ENCODE measurements around the gene SUMO2. TPM values are rescaled to one million over a fixed set of nuclear protein-coding genes. Genes with fewer than 3 reads are reported as not detected.
"Not testable (repeated sequence)": the region's sequence is repeated elsewhere in the genome, so short reads cannot be mapped to it uniquely, and the experiment has no call there.

SUMO2 gene
- total RNA-seq, 1 experiment from 2014 or later, result 193 TPM

GRCh38 chr17:75181608-75182318 is 996 bp downstream of the SUMO2 start:
- no peak for DNase-seq (ENCODE audit: low spot score)

DNA sequence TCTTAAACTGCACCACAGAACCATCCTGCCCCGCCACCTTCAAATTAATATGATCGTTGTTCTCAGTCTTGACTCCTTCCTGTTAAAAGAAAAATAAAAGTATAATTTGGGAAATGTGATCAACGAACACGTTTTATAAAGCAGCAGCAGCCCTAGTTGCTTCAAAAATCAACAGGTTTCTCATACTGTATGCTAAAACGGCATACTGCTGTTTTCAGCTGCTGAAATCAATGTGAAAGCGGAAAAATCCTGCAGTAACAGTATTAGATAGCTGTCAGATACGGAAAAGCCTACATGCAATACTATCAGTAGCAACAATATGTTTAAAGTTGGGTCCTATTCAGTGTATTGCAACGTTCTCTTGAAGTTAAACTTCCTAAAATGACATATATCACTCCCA is 1.6 kb downstream of the SUMO2 start:
- DNase-seq (ENCODE audit: low spot score), result no peak

- no peak for DNase-seq (ENCODE audit: low spot score)
Observed at GRCh38 chr17:75178453-75178852, 4.3 kb downstream of the SUMO2 start.

GRCh38 chr17:75176625-75177024 is 6.1 kb downstream of the SUMO2 start:
- DNase-seq (ENCODE audit: low spot score), result no peak

DNA sequence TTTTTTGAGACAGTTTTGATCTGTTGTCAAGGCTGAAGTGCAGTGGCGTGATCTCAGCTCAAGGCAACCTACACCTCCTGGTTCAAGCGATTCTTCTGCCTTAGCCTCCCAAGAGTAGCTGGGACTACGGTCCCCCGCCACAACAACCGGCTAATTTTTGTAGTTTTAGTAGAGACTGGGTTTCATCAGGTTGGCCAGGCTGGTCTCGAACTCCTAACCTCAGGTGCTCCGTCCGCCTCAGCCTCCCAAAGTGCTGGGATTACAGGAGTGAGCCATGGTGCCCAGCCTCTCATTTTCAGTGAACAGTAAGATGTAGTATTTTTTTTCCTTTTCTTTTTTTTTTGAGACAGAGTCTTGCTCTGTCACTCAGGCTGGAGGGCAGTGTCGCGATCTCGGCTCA is 7.8 kb downstream of the SUMO2 start:
- DNase-seq (ENCODE audit: low spot score), result no peak

GRCh38 chr17:75173526-75173925 is 9.2 kb downstream of the SUMO2 start:
- DNase-seq (ENCODE audit: low spot score), result no peak

GRCh38 chr17:75168998-75169397 is 13.8 kb downstream of the SUMO2 start:
- no peak for DNase-seq (ENCODE audit: low spot score)

DNA sequence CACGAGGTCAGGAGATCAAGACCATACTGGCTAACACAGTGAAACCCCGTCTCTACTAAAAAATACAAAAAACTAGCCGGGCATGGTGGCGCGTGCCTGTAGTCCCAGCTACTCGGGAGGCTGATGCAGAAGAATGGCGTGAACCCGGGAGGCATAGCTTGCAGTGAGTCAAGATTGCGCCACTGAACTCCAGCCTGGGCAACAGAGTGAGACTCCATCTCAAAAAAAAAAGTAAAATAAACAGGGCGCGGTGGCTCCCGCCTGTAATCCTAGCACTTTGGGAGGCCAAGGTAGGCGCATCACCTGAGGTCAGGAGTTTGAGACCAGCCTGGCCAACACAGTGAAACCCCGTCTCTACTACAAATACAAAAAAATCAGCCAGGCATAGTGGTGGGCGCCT is 18.2 kb downstream of the SUMO2 start:
- not testable (repeated sequence) for DNase-seq (ENCODE audit: low spot score)

- no peak for DNase-seq (ENCODE audit: low spot score)
Observed at GRCh38 chr17:75163074-75163473, 19.7 kb downstream of the SUMO2 start.

DNA sequence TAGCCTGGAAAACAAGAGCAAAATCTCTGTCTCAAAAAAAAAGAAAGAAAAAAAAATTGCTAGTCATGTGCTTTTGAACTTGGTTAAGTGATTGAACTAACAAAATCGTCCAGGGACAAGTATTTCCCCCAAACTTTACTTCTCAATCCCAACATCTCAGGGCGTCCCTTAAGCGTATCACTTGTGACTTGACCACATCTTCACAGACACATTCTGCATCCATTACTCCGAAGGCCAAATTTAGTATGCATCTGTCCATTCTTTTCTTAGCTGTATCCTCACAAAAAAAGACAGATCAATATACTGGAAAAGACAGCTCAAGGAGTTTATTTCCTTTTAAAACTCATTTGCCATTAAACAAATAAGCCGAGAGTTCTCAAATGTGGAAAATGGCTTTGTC is 22.5 kb downstream of the SUMO2 start:
- no peak for DNase-seq (ENCODE audit: low spot score)

DNA sequence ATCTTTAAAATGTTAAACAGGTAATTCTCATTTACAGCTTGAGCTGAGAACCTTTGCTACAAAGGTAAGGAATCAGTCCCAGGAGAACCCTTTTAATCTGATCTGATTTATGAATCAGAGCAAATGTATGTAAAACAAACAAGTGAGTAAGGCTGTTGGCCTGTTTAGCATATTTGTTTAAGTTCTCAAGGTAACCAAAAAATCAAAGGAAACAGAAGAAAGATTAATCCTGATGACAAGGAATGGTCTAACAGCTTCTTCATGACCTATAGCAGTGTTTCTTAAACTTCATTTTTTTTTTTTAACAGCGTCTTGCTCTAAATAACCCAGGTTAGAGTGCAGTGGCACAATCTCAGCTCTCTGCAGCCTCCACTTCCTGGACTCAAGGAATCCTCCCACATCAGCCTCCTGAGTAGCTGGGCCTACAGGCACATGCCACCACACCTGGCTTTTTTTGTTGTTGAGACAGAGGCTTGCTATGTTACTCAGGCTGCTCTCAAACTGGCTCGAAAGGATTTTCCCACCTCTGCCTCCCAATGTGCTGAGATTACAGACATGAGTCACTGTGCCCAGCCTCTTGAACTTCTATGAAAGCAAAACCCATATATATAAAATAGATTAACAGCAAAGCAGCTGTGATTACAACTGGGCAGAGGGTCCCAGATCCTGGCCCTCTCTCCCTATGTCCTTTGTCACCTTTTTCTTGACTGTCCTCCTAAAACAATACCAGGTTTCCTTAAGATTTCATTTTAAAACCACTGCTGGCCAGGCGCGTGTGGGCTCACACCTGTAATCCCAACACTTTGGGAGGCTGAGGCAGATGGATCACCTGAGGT is 23.3 kb downstream of the SUMO2 start:
- no peak for DNase-seq (ENCODE audit: low spot score)

GRCh38 chr17:75158480-75158879 is 24.3 kb downstream of the SUMO2 start:
- DNase-seq (ENCODE audit: low spot score), result not testable (repeated sequence)

GRCh38 chr17:75155191-75155601 is 27.6 kb downstream of the SUMO2 start:
- DNase-seq (ENCODE audit: low spot score), result no peak

- DNase-seq (ENCODE audit: low spot score), result peak; percentile 100
Observed at GRCh38 chr17:75154195-75155106, 28.3 kb downstream of the SUMO2 start, which contains the start of gene JPT1. JPT1 (minus strand) TSS chr17:75154512; CDS start chr17:75154397, 115 bp downstream.

DNA sequence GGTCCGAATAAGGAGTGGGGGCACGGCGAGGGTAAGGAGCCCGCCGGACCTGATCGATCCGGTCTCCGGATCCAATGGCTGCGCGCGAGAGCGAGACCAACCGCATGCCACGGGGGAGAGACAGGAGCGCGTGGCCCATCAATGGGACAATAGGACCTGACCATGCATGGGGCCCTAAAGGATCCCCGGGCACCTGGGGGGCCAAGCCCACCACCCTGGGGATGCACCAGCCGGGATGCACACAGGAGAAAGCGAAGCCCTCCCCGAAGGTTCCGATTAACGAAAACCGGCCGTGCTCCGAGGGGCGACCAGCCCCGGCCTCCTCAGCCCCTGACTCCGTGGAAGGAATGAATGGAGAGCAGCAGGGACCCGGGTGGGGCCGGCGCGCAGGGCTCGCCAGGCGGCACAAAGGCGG is 29.0 kb downstream of the SUMO2 start:
- DNase-seq (ENCODE audit: low spot score), result no peak

GRCh38 chr17:75152922-75153779 is 29.6 kb downstream of the SUMO2 start:
- no peak for DNase-seq (ENCODE audit: low spot score)

DNA sequence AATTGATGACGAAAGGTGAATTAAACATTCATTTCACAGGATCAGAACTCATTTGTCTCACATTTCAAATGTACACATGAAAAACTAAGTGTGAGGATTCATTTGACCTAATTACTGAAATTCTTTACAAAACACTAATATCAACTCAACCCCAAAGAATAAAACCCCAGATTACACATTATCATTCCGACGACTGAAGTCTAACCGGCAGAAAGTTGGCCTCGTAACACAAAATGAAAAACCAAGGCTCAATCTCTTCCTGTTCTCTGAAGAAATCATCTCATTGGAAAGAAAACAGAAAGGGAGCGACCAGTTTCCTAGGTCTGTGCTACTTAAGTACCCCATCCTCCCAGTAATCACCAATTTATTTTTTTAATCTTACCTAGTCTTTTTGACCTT is 30.2 kb downstream of the SUMO2 start:
- no peak for DNase-seq (ENCODE audit: low spot score)

GRCh38 chr17:75151930-75152329 is 30.8 kb downstream of the SUMO2 start:
- DNase-seq (ENCODE audit: low spot score), result no peak

GRCh38 chr17:75147878-75148546 is 34.7 kb downstream of the SUMO2 start:
- DNase-seq (ENCODE audit: low spot score), result no peak

DNA sequence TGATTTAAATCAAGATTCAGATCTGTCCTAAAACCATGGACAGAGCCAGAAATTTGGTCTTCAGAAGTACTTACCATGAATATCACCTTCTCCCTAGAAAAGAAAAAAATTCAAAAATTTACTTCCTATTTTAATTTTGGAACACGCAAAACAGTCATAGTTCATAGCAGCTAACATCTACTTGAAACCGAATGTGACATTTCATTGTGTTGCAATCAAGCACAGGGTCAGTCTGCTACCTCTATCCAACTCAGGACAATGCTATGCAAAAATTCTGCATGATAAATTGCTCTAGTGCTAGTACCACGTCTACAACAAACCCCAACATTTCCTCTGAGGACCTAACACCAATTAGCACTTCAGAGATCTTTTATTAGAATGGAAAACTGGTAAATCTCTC is 36.2 kb downstream of the SUMO2 start:
- no peak for DNase-seq (ENCODE audit: low spot score)

Measured in H4 (cell line).